SU-DHL-6 (cell line): Measurements from ENCODE around the gene CFAP97D2.

ENCODE experiments used
- CTCF ChIP-seq: fragments of 200-600 bp; sonication (generic); IDR thresholded peaks from one replicate; pipeline ENCODE4 v1.5.1; 2017; ENCODE audit warnings: antibody characterized with exemption, mild to moderate bottlenecking, low read length, moderate library complexity; ENCODE audit not compliant: insufficient read depth, poor library complexity, severe bottlenecking
- EZH2phosphoT487 ChIP-seq: fragments of 200-600 bp; sonication (generic), shearing (Covaris generic); conservative IDR thresholded peaks from 2 replicates; pipeline ENCODE4 v1.6.1; 2018; ENCODE audit warnings: mild to moderate bottlenecking, antibody characterized with exemption, low read length, moderate library complexity, mixed read lengths

- TF ChIP-seq EZH2phosphoT487 (no peak), CTCF (no peak)
Measured at GRCh38 chr13:114248011-114248410, 69.0 kb downstream of the CFAP97D2 start.
